ENCODE measurements around the gene JMJD7. TPM values are rescaled to one million over a fixed set of nuclear protein-coding genes. Genes with fewer than 3 reads are reported as not detected.

Gene JMJD7
- total RNA-seq, 1 donor from 2014 or later = 3.6 TPM

DNA sequence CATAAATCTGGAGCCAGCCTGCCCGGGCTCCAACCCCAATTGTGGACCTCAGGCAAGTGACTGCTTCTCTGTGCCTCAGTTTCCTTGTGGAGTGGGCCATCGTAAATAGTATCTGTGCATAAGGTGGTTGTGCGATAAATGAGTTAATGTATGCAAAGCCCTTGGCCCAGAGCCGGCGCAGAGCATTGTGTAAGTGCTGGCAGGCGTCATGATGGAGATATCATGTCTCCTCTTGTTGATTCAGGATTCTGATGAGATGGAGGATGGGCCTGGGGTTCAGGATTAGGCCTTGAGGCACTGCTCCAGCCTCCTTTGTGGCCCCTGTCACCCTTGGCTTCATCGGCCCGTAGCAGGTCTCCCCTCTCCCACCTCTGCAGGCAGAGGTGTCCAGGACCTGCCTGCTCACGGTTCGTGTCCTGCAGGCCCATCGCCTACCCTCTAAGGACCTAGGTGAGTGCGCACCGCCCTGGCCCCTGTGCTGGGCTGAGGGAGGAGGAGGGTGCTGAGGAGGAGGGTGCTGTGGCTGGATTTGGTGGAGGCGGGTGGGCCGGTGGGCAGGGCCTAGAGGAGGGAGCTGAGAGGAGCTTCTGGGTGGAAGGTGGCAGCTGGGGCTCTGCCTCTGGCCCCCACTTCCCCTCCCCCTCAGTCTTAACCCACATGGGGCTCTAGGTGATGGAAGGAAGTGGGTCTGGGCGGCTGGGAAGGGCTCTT lies 12.0 kb downstream of the JMJD7 start:
- no peak for DNase-seq (ENCODE audit: extremely low read depth, low read depth, low spot score)

DNA sequence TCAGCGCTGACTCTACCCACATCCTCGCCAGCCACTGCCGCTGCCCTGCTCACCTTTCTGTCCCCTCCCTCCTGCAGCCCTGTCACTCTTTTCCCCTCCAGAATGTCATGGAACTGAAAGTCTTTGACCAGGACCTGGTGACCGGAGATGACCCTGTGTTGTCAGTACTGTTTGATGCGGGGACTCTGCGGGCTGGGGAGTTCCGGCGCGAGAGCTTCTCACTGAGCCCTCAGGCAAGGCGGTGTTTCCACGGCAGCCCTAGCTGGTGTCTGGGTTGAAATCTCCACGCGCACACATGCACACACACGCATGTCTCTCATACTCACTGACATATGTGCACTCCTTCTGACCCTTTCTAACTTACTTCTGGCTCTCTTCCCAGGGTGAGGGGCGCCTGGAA lies 12.8 kb downstream of the JMJD7 start:
- DNase-seq (ENCODE audit: extremely low read depth, low read depth, low spot score) = no peak

DNA sequence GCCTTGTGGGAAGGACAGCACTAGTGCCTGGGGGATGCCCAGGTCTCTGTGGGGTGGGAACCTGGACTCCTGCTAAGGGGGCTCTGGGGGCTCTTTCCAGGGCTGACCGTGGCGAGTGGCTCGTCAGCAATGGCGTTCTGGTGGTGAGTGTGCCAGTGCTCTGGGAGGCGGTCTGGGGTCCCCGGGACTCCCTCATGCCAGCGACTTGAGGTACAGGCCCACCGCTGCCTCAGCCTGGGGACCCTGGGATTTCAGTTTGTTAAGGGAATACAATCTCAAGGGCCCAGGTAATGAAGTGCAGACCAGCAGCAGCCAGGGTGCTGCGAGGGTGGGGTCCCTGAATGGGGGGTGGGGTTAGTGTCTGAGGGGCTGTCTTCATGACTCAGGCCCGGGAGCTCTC lies 13.2 kb downstream of the JMJD7 start:
- DNase-seq (ENCODE audit: extremely low read depth, low read depth, low spot score) = no peak

DNA sequence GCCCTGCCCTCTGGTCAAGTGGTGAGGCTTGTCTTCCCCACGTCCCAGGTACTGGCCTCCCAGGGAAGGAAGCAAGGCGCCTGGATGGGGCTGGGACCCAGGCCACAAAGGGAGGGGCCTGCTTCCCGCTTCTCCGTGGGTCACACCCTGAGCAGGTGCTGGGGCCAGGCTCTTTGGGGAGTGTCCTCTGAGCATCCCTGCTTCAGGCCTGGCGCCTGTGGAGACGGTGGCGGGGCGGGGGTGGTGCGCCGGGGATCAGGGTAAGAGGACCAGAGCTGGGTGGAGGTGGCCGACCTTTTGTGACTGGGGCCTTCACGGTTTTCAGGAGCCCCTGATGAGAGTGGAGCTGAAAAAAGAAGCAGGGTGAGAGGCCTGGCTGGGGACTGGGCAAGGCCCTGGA lies 14.3 kb downstream of the JMJD7 start:
- DNase-seq (ENCODE audit: extremely low read depth, low read depth, low spot score) = no peak

DNA sequence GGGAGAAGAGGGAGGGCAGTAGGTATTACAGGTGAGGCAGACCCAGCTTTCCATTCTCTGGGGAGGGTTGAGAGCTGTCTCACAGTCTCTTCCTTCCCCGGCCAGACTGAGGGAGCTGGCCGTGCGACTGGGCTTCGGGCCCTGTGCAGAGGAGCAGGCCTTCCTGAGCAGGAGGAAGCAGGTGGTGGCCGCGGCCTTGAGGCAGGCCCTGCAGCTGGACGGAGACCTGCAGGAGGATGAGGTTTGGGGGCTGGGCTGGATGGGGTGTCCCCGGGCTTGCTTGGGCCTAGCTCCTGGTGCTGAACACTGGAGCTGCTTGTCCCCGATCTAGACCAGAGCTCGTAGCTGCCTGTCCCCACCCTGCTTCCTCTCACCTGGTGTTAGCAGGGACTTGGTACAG lies 15.7 kb downstream of the JMJD7 start:
- DNase-seq (ENCODE audit: extremely low read depth, low read depth, low spot score) = no peak

DNA sequence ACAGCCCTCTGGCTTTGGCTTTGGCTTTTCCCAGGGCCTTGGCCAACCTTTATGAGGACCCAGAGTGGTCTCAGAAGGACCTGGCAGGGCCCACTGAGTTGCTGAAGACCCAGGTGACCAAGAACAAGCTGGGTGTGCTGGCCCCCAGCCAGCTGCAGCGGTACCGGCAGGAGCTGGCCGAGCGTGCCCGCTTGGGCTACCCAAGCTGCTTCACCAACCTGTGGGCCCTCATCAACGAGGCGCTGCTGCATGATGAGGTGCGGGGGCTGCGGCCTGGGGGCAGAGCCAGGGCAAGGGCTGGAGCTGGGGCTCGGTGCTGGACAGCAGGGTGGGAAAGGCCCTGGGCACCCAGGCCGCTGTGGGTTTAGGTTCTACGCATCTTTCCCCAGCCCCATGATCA lies 16.9 kb downstream of the JMJD7 start:
- DNase-seq (ENCODE audit: extremely low read depth, low read depth, low spot score) = no peak

DNA sequence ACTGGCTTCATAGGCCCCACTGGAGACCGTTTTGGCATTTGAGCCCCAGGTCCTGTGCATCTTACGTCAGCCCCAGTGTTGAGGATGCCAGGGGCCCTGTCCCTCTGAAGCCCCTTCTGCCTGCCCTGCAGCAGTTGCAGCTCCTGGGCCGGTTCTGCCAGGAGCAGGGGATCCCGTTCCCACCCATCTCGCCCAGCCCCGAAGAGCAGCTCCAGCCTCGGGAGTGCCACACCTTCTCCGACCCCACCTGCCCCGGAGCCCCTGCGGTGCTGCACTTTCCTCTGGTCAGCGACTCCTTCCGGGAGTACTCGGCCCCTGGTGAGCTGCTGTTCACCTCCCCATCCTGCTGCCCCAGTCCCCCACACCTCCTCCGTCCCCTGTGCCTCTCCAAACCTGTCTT lies 19.3 kb downstream of the JMJD7 start:
- DNase-seq (ENCODE audit: extremely low read depth, low read depth, low spot score) = no peak

DNA sequence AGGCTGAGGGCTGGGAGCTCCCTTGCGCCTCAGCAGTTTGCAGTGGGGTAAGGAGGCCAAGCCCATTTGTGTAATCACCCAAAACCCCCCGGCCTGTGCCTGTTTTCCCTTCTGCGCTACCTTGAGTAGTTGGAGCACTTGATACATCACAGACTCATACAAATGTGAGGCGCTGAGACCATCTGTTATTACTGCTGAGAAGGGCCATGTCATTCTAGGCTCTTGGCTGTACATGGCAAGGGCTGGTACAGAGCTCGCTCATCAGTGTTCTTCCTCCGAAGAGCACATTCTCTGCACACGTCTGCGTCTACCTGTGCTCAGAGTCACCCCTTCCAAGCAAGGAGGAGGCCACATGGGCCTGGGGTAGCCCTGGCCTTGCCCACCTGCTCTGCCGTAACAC lies 20.1 kb downstream of the JMJD7 start:
- DNase-seq (ENCODE audit: extremely low read depth, low read depth, low spot score) = no peak

DNA sequence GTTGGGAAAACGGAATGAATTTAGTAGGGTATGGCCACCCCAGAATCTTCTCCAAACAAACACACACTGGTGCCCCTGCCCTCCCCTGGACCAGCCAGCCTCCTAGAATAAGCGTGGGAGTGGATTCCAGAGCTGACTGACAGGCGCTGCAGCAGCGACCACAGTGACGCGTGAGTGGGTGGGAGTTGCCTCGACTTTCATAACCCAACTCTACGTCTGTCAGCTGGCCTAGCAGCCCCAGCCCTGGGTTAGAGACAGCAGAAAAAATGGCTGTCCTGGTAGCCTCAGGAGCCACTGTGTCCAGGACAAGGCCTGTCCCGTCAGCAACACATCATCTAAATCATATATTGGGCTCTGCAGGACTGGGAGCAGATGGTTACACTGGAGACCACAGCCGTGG lies 20.7 kb downstream of the JMJD7 start:
- no peak for DNase-seq (ENCODE audit: extremely low read depth, low read depth, low spot score)

DNA sequence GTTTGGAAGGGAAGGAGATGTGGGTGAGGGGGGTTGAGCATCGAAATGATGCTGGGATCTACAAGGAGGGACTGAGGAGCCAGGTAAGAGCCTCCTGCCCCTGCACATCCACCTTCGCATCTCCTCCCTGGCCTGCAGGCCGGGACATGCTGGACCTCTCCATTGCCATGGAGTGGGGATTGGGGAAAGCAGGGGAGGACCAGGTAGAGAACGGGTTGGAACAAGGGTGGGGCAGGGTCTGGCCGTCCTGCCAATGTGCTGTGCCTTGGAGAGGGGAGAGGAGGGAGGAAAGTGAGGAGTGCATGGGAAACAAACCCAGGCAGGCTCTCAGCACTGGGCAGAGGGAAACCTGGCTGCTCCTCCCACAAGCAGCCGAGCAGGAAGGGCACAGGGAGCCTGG lies 21.3 kb downstream of the JMJD7 start:
- no peak for DNase-seq (ENCODE audit: extremely low read depth, low read depth, low spot score)

DNA sequence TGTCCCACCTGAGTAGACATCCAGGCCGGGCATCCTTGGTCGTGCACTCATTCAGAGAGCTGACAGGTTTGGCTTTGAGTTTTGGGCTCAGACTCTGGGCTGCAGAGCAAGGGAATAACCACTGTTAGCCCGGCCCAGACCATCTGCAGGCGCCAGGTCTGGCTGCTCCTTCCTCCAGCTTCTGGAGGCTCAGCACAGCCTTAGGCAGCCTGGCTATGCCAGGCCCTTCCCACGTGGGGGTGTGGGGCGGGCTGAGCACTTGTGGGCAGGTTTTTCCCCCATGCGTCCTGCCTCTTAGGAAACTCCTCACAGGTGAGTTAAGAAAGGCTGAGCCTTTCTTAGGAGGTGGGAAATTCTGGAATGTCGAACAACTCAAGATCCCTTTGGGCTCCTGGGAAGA lies 22.0 kb downstream of the JMJD7 start:
- DNase-seq (ENCODE audit: extremely low read depth, low read depth, low spot score) = no peak

DNA sequence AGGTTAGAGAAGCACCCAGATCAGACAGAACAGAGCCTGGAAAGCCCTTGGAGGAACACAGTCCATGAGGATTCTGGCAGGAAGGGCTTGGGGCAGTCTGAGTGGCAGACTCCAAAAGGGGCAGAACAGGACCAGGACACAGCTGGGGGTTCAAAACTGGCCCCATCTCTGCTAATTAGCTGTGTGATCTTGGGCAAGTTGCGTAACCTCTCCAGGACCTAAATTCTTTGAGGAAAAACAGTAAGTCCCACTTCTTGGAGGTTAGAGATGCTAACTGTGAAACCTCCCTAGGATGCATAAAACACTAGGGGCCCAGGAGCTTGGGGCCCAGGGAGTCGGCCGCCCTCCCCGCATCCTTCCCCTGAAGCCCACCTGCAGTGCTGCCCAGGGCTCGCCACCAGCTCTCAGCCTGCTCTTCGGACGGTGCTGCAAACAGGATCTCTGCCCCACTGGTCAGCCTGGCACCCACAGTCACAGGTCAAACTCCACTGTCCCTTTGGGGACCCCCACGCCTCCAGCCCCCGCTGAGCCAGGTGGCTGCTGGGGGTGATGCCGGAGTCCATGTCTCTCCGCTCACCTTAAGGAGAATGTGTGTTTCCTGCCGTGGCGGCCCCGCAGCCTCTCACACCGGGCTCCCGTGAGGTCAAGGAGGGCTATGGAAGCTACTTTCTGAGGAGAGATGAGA lies 22.7 kb downstream of the JMJD7 start:
- DNase-seq (ENCODE audit: extremely low read depth, low read depth, low spot score) = no peak

DNA sequence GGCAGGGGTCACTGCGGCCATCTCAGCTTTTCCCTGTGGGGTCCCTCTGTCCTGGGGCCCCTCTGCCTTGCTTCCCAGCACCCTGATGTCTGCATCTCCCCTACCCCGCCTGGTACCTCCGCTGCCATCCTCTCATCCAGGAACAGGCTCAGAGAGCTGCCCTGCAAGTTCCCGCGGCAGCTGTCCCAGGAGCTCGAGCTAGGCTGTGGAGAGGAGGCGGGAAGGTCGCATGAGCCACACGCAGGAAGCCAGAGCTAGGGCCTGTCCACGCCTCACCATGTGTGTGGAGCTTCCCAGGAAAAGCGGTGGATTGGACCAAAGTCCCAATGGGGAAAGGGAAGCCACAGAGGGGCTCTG lies 23.3 kb downstream of the JMJD7 start:
- DNase-seq (ENCODE audit: extremely low read depth, low read depth, low spot score) = no peak

DNA sequence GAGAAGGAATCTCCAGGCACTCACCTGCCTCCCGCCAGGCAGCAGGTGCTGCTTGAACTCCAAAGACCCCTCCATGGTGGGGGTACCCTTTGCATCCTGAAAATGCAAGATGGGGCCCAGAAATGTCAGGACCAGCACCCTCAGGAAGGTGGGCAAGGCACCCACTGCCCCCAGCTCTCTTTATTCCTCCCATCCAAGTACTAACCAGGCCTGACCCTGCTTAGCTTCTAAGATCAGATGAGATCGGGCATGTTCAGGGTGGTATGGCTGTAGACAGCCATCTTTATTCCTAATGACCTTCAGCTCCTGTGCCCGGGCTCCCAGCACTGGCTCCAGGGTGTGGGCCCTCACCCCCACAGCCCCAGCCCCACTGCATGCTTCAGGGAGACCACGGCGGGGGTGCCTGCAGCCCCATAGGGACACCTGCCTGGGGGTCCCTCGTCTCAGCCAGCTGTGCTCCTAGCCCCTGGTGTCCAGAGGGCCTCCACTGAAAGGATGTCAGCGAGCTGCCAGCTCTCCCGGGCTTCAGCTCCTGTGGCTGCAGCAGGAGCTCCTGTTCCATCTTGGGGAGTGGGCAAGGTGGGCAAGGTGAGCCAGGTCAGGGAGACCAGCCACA lies 24.0 kb downstream of the JMJD7 start:
- DNase-seq (ENCODE audit: extremely low read depth, low read depth, low spot score) = no peak

DNA sequence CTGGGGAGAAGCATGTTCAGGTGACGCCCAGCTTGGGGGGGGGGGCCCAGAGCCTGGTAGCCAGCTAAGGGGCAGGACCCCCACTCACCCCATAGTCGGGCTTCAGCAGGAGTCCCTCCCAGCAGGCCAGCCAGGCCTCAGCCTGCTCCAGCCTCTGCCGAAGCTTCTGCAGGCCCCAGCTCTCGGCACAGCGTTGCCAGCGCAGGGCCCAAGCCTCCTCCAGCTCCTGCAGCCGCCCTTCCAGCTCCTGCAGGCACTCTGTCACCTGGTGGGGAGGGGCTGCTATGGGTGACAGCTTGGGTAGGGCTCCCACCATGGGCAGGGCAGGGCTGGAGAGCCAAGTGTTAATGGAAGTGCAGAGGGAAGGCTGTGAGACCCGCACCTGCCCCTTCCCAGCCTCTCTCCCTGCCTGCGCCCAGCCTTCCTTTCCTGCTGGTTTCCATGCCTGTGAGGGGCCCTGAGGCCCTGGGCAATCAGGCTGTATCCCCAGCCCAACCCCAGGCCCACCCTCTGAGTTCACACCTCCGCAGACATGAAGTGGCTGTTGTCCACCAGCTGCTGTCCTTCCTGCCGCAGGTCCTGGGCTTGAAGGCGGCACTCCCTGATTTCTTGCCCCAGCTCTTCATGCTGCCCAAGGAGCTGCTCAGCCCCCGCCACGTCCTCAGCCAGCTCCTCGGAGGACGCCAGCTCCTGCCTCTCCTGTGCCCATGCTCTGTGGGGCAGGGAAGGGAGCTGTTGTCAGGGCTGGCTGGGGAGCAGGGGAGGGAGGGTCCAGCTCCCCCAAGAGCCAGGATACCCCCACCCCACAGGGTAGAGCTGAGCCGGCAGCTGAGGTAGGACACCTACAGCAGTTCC lies 25.1 kb downstream of the JMJD7 start:
- no peak for DNase-seq (ENCODE audit: extremely low read depth, low read depth, low spot score)

DNA sequence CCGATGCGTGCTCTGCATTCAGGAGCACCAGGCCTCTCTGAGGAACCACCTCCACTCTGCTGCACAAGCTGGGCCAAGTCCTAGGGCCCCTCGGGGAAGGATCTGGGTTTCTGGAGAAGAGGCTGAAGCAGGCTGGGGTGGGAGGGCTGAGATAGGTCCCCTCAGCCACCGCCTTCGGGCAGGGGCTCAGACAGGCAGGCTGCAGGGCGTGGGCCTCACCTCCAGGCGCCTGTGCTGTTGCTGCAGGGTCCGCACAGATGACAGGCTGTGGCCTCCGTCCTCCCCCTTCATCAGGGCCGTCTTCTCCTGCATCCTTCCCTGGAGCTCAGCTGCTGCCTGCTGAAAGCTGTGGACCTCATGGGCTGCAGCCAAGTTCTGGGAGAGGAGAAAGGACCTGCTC lies 25.9 kb downstream of the JMJD7 start:
- DNase-seq (ENCODE audit: extremely low read depth, low read depth, low spot score) = no peak

DNA sequence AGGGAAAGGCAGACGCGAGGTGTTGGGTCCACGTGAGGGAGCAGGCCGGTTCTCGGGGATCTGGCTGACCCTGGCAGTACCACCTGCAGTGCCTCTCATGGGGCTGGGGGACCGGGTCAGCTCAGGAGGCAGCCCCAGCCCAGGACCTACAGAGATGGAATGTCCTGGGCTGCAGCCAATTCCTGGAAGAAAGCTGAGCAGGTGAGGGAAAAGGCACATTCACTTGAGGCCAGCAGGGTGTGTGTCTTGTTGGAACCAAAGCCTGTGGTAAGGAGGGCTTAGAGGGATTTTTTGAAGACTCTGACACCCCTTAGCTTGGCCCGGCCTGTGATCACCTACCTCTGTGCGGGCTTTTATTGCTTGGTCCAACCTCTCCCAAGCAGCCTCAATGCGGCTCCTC lies 26.6 kb downstream of the JMJD7 start:
- no peak for DNase-seq (ENCODE audit: extremely low read depth, low read depth, low spot score)

DNA sequence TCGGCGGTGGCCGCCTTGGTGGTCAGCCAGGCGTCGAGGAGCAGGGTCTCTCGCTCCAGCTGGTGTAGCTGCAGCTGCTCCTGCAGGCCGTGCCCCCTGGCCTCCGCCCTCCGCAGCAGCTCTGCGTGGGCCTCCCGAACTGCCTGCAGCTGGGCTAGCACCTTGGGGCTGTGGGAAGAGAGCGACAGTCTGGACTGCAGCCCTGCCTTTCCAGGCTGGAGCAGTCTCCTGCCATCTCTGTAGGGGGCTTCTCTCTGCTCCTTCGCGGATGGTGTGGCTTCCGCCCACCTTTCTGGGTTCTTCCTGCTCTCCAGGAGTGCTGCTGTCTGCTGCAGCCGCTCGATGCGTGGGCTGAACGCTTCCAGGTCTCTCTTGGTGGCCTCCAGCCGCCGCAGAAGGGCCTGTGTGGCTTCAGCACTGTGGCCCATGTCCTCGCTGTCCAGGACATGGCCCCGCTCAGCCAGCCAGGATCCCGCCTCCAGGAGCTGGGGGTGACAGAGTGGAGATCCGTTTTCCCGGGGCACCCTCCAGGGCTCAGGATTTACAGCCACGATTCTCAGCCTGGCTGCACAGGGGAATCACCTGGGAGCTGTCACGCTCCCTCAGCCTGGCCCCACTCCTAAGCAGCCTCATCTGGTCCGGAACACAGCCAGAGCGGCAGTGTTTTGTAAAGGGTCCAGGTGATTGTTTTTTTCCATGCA lies 27.5 kb downstream of the JMJD7 start:
- no peak for DNase-seq (ENCODE audit: extremely low read depth, low read depth, low spot score)

DNA sequence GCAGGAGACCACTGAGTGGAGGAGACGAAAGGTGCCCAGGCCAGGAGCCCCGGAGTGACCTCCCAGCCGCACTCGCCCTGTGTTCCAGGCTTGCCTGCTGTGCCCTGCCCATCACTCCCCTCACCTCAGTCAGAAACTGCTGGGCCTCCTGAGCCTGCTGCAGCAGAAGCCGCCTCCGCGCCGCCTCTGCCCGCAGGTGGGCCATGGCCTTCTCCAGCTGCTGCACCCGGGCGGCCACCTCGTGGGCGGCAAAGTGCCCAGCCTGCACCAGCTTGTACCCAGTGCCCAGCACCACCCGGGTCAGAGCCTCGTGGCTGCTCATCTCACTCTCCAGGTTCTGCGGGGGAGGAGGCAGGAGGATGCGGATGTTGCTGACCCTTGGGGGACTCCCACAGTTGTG lies 28.4 kb downstream of the JMJD7 start:
- DNase-seq (ENCODE audit: extremely low read depth, low read depth, low spot score) = no peak

DNA sequence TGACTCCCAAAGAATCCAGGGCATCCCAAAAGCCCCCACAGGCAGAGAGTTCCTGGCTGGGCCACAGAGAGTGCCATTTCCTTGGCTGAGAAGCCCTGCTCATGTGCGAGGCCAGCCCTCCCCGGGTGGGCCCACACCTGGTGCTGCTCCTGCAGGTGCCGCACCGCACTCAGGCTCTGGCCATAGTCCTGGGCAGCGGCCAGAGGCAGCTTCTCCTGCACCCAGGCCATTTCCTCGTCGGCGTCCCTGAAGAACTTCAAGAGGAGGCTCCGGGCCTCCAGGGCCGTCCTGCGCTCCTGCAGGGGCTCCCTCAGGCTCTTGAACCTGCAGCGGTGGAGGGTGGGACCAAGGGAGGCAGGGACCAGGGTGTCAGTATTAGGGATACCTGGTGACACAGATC lies 28.8 kb downstream of the JMJD7 start:
- DNase-seq (ENCODE audit: extremely low read depth, low read depth, low spot score) = no peak

DNA sequence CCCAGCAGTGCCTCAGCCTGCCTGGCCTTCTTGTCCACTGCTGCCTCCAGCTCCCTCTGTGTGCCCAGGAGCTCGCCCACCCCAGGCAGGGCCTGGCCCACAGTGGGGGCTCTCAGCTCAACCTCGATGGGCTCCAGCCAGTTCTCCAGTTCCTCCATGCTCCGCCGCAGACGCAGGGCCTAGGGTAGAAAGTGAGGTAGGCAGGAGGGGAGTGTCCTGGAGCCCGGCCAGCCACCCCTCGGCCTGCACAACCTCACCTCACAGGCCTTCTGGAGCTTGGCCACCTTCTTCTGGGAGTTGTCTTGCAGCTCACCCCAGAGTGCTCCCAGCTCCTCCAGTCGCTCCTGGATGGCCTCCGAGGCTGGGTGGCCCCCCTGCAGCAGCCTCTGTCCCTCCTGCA lies 29.4 kb downstream of the JMJD7 start:
- DNase-seq (ENCODE audit: extremely low read depth, low read depth, low spot score) = no peak

All from glomerular endothelial cell (primary cell).